ENCODE results near the gene DGKZ.

GRCh38 chr11:46385169-46386004 lies 38.1 kb downstream of the DGKZ start:
- TF ChIP-seq CTCF (IDR thresholded peaks at IDR 0.05) (no peak), POLR2A (IDR thresholded peaks at IDR 0.05) (no peak)
